KBM-7 (cell line): ENCODE data around the gene CLCN5.
"Not testable (repeated sequence)": the region's sequence is repeated elsewhere in the genome, so short reads cannot be mapped to it uniquely, and the experiment has no call there.

Experiments
- DNase-seq: peaks from one replicate; pipeline ENCODE4 v3.0.0-alpha.2; 2015
- in situ Hi-C: fragments of 300-500 bp; cut with MboI; formaldehyde crosslinking; loops from 2 replicates; pipeline ENCODE4 v1.14.3; 2020; ENCODE audit warnings: low sequenced_read_pairs, low pct_unique_long_range_greater_than_20kb, mixed read lengths

CLCN5 gene

GRCh38 chrX:49991758-49992157, 69.4 kb downstream of the CLCN5 start:
- in situ Hi-C loops, result no loop called here
- no peak for DNase-seq

DNA sequence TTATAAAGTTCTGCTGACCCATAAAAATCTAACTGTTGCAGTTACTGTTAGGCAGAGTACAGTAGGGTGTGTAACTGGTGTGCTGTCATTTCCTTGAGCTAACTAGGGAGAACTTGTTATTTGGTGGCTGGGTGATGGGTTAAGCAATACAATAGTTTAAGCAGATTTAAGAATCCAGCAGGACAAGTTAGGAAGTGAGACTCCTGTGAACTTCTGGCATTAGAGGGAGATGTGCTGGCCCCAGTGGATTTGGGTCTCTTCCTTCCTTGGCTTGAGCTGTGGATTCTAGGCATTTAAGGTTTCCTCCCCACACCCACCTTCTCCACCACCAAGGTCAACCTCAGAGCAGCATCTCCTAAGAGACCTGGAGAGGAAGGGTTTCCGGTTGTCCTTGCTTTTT, 70.5 kb downstream of the CLCN5 start:
- DNase-seq, result no peak
- in situ Hi-C loops, result no loop called here

- in situ Hi-C loops, result no loop called here
- no peak for DNase-seq
Observed at GRCh38 chrX:49993661-49994060, 71.3 kb downstream of the CLCN5 start.

DNA sequence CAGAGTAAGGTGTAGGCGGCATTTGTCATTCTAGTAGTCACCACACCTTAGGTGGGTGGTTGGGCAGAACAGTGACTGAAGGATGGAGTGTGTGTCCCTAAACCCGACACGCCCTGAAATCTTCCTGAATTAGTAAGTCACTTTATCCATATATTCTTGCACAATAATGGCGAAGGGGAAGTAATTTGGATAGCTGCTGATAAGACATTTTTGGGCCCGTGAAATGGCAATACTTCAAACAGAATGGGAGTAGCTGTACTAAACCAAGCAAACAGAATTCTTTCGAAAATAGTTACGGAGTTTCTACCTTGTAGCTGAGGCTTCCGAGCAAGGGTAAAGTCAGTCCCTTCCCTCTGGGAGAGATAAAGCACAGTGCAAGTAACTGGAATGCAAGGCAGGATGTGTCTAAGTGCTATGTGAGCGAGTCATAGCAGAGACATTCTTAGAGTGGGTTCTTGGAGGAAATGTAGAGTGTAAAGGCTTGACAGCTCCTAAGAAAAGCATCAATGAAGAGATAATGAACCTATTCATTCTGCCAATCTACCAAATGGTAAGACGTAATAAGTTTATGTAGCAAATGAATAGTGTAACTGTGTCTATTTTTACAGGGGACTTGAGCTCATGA, 72.8 kb downstream of the CLCN5 start:
- in situ Hi-C loops, result no loop called here
- DNase-seq, result peak; percentile 20

DNA sequence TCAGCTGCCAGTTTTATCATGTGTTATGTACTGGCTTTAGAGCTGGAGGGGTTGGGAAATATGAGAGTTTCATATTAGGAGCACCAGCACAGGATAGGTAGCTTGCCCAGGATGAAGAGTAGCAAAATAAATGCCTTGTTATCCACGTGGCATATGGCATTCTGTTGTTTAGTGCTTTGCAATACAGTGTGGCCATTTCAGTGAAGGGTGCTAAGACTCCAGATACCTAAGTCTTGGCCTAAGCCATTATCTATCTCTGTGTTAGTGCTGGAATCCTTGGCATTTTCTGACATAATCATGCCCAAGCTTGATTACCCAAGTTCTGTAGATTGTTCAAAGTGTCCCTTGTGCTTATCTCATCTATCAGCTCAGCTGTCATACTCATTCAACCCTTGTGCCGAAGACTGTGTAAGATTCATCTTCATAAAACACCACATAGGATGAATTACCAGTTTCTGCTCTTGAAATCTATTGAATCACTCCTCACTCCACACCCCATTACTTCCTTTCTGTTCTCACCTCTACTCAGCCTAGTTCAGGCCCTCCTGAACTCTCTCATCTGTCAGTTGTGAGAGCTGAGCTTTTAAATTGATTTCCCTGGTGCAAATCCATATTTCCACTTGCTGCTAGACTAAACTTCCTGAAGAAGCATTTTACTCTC, 73.5 kb downstream of the CLCN5 start:
- no peak for DNase-seq
- in situ Hi-C loops, result no loop called here

DNA sequence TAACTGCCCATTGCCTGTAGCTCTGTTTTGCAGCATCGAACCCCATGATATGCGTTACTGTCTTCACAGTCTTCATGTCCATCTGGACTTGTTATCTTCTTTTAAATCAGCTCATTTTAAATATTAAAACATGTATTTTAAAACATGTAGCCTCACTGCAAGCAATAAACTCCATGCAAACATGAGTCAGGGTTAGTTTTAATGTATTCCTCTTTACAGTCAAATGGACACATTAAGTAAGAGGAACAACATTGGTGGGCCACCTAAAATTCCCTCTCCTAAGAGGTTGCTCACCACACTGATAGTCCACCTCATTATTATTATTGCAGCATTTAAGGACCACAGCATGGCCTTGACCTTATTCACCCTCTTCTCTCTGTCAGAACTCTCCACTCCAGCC, 74.1 kb downstream of the CLCN5 start:
- in situ Hi-C loops, result no loop called here
- no peak for DNase-seq

DNA sequence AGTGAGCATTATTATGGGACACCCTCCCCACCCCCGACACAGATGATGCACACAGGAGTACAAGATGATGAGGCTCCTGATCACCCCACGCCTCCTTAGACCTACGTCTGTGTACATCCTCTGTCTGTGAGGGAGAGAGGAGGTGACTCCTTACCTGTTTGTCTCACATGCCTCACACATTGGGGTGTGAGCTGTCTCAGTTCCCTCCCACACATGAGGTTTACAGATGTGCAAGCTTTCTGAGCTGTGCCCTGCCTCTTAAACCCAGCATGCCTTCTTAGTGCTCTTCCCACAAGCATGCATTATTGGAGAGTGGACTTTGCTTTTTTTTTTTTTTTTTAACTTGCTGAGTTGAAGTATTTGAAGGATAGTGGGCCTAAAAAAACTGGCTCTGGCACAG, 76.7 kb downstream of the CLCN5 start:
- in situ Hi-C loops, result no loop called here
- no peak for DNase-seq

GRCh38 chrX:50000937-50001542, 78.6 kb downstream of the CLCN5 start:
- no peak for DNase-seq
- in situ Hi-C loops, result no loop called here

- in situ Hi-C loops, result no loop called here
- DNase-seq, result peak; percentile 74
Observed at GRCh38 chrX:50002067-50002714, 79.8 kb downstream of the CLCN5 start.

GRCh38 chrX:50003467-50003866, 81.1 kb downstream of the CLCN5 start:
- in situ Hi-C loops, result no loop called here
- no peak for DNase-seq

- no peak for DNase-seq
Observed at GRCh38 chrX:50003927-50004326, 81.5 kb downstream of the CLCN5 start.

DNA sequence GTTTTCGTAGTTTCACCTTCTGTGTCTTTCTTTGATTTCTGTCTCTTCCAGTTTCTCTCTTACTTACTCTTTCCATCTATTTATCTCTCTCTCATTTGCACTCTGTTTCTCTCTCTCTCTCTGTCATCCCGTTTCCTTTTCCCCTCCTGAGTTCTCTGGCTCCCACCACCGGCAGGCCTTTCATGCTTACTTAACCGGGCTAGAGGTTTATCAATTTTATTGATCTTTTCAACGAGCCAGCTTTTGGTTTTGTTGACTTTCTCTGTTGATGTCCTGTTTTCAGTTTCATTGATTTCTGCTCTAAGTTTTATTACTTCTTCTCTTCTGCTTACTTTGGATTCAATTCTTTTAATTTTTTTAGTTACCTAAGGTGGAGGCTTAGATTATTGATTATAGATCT, 103.2 kb downstream of the CLCN5 start:
- DNase-seq, in situ Hi-C loops: not testable (repeated sequence)

More at GRCh38 chrX:50003927-50004326, 81.5 kb downstream of the CLCN5 start:
- in situ Hi-C loops, result no loop called here

DNA sequence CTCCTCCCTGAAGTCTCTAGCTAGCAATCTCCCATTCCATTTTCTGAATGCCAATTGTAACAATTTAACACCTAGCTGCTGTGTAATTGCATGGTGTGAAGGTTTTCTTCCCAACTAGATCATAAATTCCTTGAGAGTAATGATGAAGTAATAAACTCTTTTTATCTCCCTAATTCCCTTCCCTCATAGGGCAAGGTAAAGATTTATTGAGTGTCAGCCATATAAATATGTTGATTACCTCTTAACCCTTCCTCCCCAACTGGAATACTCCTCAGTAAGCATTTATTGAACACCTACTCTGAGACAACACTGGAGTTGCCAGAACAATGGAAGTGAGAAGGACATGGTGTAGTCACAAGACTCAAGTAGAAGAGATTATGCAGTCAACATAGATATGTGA, 112.7 kb downstream of the CLCN5 start:
- DNase-seq, result no peak
- in situ Hi-C loops, result no loop called here

DNA sequence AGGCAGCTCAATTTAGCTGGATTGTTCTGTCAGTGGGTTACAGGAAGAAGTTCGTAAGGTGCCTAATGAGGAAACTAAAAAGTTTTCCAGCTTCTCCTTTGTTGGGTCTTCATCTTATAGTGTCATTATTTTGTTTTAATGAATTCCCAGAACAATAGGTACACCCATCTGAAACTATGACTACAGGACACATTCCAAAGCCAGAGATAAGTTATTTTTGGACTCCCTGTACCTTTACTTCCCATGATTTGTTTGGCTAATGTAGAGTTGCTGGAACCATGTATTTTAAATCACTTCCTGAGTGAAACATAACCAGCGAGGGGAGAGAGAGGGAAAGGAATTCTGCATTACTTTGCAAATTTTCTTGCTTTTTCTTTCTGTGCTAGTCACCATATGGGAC, 114.0 kb downstream of the CLCN5 start:
- in situ Hi-C loops, result no loop called here
- DNase-seq, result no peak

DNA sequence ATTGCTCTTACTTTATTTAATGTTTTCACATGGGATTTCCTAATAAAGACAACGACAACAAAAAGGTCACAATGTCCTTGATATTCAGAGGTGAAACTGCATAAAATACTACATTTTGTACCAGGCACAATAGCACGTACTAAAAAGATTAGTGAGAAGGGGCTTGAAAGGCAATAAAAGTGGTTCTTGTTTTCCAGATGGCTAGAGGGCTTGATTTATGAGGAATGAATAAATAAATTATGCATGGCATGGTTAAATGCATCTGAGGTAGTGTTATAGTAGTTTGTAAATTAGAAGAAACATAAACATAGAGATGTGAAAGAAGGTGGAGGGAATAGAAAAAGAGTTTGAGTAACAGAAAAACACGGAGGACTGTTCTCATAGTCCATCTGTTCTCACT, 123.4 kb downstream of the CLCN5 start:
- in situ Hi-C loops, result no loop called here
- DNase-seq, result no peak

DNA sequence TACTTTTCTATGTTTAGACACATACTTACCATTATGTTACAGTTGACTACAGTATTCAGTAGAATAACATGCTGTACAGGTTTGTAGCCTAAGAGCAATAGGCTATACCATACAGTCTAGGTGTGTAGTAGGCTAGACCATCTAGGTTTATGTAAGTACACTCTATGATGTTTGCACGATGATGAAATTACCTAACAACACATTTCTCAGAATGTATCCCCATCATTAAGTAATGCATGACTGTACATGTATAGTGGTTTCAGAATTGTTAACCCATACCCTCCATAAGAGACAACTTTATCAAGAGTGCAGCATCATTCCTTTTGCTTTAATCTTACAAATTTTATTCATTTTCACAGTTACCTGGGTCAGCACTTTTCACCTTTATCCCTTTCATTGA, 126.8 kb downstream of the CLCN5 start:
- no peak for DNase-seq
- in situ Hi-C loops, result no loop called here

- DNase-seq, result no peak
- in situ Hi-C loops, result no loop called here
Observed at GRCh38 chrX:50054147-50054546, 131.8 kb downstream of the CLCN5 start.

- in situ Hi-C loops, result no loop called here
- no peak for DNase-seq
Observed at GRCh38 chrX:50066318-50066937, 144.0 kb downstream of the CLCN5 start.

DNA sequence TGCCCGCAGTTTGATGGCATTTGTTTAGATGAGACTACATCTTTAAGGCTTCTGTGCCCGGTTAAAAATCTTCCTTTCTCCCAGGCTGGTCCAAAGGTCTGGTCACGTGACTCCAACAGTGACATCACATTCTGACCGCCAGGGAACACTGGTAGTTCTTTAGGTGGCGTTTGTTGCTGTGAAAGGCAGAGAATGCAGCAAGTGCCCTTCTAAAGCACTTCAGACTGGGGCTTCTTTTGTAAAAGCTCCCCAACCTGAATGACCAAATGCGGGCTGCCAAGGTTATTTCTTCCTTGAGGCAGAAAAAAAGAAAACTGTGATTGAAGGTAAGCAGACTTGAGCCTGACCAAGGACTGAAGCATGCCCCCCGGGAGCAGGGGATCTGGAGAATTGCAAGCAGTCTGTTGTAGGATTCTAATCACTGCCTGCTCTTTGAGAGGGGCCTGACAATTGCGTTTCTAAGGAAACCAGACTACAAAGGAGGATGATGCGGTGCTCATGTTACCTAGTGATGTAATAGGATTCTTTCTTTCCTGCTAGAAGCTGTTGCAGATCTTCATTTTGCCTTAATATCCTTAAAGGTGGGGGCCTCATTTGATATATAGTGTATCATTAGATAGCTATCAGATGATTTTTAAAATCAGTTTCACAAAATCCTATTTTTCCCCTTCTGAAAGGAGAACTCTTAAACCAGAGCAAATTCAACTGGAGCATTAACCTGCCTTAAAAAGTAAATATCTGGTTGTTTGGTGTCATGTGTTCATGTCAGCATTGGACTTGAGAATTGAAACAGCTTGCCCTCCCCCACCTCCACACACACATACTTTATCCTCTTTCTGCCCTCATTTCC, 145.3 kb downstream of the CLCN5 start:
- in situ Hi-C loops, result no loop called here
- no peak for DNase-seq
